Adrenal gland (tissue), 5 donors: ENCODE measurements around the gene SPOCK1.

Experiments
- POLR2A ChIP-seq, 2 donors: fragments of 450-650 bp; IDR thresholded peaks; one replicate each; pipeline ENCODE4 v1.6.1; 2017; ENCODE audit warnings: antibody characterized with exemption in 2 of 2, mild to moderate bottlenecking in 2 of 2, moderate library complexity in 1 of 2
- TF ChIP-seq, protein P1 (sequence below), 6 experiments: fragments of 450-650 bp in 4 of 6; fragments of 200-600 bp in 2 of 6; sonication (generic) in 1 of 6; IDR thresholded peaks; 1 replicate in 5 of 6; 2 replicates in 1 of 6; pipeline versions ENCODE4 v1.5.1 to v1.8.0; 2016 to 2021; ENCODE audit warnings: antibody characterized with exemption in 6 of 6, mild to moderate bottlenecking in 2 of 6, moderate library complexity in 1 of 6
- donor health status: DM: no; HTN: no; CAD: no.

DNA sequence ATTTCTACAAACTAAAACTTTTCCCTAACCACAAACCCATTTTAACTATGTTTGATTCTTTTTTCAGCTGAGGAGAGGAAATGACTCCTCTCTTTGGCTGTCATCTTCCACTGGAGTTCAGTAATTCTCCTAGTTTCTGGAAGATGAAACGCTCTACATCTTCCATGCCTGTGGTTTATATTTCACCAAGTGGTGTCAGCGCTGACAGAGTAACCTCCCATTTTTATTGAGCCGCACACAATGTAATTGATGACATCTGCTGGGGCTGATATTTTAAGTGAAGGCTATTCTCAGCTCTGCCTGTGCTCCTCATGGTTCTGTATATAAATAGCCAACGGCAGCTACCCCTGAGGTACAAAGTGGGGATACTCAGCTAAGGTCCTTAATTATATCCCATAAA, 234.6 kb downstream of the SPOCK1 start:
- TF ChIP-seq, protein P1, sequence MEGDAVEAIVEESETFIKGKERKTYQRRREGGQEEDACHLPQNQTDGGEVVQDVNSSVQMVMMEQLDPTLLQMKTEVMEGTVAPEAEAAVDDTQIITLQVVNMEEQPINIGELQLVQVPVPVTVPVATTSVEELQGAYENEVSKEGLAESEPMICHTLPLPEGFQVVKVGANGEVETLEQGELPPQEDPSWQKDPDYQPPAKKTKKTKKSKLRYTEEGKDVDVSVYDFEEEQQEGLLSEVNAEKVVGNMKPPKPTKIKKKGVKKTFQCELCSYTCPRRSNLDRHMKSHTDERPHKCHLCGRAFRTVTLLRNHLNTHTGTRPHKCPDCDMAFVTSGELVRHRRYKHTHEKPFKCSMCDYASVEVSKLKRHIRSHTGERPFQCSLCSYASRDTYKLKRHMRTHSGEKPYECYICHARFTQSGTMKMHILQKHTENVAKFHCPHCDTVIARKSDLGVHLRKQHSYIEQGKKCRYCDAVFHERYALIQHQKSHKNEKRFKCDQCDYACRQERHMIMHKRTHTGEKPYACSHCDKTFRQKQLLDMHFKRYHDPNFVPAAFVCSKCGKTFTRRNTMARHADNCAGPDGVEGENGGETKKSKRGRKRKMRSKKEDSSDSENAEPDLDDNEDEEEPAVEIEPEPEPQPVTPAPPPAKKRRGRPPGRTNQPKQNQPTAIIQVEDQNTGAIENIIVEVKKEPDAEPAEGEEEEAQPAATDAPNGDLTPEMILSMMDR (IDR thresholded peaks at IDR 0.05) = no peak
- no peak for TF ChIP-seq POLR2A (IDR thresholded peaks at IDR 0.05)
